HG03280 (cell line): ENCODE results near the gene ARMC3.
"Not testable (repeated sequence)": the region's sequence is repeated elsewhere in the genome, so short reads cannot be mapped to it uniquely, and the experiment has no call there.

ENCODE experiments used
- ATAC-seq: cut with Tn5 transposase; IDR thresholded peaks from one replicate; pipeline ENCODE4 v1.9.1; 2021; ENCODE audit warnings: mild to moderate bottlenecking, moderate library complexity; ENCODE audit not compliant: unreplicated experiment

Gene ARMC3

DNA sequence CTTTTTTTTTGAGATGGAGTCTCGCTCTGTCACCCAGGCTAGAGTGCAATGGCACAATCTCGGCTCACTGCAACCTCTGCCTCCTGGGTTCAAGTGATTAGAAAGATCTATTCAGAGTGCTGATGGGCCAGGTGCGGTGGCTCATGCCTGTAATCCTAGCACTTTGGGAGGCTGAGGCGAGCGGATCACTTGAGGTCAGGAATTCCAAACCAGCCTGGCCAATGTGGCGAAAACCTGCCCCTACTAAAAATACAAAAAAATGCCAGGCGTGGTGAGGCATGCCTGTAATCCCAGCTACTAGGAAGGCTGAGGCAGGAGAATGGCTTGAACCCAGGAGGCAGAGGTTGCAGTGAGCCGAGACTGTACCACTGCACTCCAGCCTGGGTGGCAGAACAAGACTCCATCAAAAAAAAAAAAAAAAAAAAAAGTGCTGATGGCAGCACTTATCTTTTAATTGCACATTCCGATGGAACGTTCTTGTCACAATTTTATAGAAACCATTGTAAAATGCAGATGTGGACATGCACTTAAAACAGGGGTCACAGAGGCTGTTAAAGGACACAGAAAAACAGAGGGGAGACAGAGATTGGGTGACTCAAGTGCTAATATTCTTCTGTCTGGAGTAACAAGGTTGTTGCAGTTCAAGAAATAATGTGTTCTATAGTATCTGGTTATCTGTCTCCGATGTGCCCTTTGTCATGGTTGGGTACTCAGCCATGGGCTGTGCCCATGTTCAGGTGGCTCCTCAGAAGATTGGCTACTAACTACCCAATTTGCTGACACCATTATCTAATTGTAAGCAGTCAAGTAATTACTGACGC, 142.4 kb downstream of the ARMC3 start:
- peak; percentile 14 for ATAC-seq

GRCh38 chr10:23070913-23071218, 143.0 kb downstream of the ARMC3 start:
- peak; percentile 44 for ATAC-seq

GRCh38 chr10:23072593-23072992, 144.7 kb downstream of the ARMC3 start:
- not testable (repeated sequence) for ATAC-seq

GRCh38 chr10:23073527-23073926, 145.7 kb downstream of the ARMC3 start:
- ATAC-seq, result no peak

GRCh38 chr10:23075672-23076071, 147.8 kb downstream of the ARMC3 start:
- ATAC-seq, result no peak

- no peak for ATAC-seq
These were observed 150.3 kb downstream of the ARMC3 start for GRCh38 chr10:23078114-23078513.

- no peak for ATAC-seq
These were observed 151.8 kb downstream of the ARMC3 start for GRCh38 chr10:23079700-23080099.

- no peak for ATAC-seq
These were observed 152.4 kb downstream of the ARMC3 start for GRCh38 chr10:23080262-23080661.

DNA sequence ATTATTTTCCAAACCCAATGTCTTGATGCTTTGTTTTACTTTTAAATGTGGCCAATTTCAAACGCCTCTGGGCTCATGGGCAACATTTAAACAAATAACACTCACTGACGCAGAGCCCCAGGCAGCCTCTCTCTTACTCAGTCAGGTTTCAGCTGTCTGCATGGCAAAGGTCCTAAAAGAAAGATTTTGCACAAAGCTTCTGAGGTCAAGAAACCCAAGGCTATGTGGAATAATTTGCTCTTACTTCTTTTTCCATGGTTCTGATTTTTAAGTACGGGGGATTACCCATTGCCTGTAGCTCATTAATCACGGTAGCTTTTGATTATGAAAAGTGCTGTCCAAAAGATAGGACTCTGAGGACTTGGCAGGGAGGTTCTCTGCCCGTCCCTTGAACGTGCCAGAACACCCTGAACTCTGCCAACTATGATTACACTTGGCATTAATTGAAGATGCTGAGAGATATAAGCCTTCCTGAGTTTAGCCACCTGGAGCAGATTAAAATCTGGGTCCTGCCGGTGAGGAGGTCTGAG, 153.4 kb downstream of the ARMC3 start:
- no peak for ATAC-seq

DNA sequence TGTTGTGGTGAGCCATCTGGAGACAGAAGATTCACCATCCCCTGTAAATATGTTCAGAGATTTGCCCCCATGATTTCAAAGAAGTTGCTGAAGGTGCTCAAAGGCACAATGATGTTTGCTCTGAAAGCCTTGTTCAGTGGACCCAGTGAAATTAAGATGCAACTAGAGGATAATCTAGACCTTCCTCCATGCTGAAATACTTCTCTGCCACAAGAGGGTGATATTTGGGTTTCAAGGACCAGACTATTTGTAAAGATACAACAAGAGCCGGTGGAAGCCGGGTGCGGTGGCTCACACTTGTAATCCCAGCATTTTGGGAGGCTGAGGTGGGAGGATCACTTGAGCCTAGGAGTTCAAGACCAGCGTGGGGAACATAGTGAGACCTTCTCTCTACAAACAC, 154.0 kb downstream of the ARMC3 start:
- no peak for ATAC-seq
